WTC11 (cell line): ENCODE results near the gene TTC8.

Experiments
- FOXJ3 ChIP-seq: sonication (generic); formaldehyde crosslinking; IDR thresholded peaks from 2 replicates; pipeline ENCODE4 v1.9.0; 2021; ENCODE audit warnings: missing genetic modification reagents, mild to moderate bottlenecking, borderline replicate concordance
- PRRX2 ChIP-seq: fragments of 250-450 bp; sonication (Bioruptor Pico); IDR thresholded peaks from 2 replicates; pipeline ENCODE4 v1.8.0; 2021; ENCODE audit warnings: mild to moderate bottlenecking
- SMAD3 ChIP-seq: sonication (generic); formaldehyde crosslinking; IDR thresholded peaks from 2 replicates; pipeline ENCODE4 v1.8.0; 2022; ENCODE audit warnings: missing genetic modification reagents, mild to moderate bottlenecking, borderline replicate concordance
- TF ChIP-seq, protein P1 (sequence below): fragments of 200-600 bp; IDR thresholded peaks from 2 replicates; pipeline ENCODE4 v1.8.0; 2022; ENCODE audit warnings: antibody characterized with exemption
- TF ChIP-seq, protein P2 (sequence below): sonication (generic); formaldehyde crosslinking; IDR thresholded peaks from 2 replicates; pipeline ENCODE4 v1.8.1; 2023; ENCODE audit warnings: mild to moderate bottlenecking, missing genetic modification reagents, moderate library complexity
- TF ChIP-seq, protein P3 (sequence below): sonication (generic); formaldehyde crosslinking; IDR thresholded peaks from 2 replicates; pipeline ENCODE4 v1.8.1; 2022; ENCODE audit warnings: low read depth, mild to moderate bottlenecking, moderate library complexity, missing genetic modification reagents, borderline replicate concordance

DNA sequence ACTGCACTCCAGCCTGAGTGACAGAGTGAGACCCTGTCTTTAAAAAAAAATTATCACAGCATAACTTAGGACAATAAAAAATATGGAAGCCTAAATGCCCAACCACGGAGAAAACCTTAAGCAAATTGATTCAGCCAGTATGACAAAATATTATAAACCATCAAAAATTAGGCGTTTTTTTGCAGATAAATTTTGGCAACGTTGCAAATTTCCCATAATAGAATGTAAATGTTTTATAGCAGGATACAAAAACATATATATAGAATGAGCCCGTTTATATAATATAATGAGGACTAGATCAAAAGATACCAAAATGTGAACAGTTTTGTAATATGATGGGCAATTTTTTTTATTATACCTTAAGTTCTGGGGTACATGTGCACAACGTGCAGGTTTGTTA, 24.9 kb upstream of the TTC8 start:
- TF ChIP-seq, protein P1, sequence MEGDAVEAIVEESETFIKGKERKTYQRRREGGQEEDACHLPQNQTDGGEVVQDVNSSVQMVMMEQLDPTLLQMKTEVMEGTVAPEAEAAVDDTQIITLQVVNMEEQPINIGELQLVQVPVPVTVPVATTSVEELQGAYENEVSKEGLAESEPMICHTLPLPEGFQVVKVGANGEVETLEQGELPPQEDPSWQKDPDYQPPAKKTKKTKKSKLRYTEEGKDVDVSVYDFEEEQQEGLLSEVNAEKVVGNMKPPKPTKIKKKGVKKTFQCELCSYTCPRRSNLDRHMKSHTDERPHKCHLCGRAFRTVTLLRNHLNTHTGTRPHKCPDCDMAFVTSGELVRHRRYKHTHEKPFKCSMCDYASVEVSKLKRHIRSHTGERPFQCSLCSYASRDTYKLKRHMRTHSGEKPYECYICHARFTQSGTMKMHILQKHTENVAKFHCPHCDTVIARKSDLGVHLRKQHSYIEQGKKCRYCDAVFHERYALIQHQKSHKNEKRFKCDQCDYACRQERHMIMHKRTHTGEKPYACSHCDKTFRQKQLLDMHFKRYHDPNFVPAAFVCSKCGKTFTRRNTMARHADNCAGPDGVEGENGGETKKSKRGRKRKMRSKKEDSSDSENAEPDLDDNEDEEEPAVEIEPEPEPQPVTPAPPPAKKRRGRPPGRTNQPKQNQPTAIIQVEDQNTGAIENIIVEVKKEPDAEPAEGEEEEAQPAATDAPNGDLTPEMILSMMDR = no peak
- TF ChIP-seq PRRX2 (no peak), FOXJ3 (no peak), SMAD3 (CRISPR knock-in tag) (no peak)
- TF ChIP-seq, protein P2, sequence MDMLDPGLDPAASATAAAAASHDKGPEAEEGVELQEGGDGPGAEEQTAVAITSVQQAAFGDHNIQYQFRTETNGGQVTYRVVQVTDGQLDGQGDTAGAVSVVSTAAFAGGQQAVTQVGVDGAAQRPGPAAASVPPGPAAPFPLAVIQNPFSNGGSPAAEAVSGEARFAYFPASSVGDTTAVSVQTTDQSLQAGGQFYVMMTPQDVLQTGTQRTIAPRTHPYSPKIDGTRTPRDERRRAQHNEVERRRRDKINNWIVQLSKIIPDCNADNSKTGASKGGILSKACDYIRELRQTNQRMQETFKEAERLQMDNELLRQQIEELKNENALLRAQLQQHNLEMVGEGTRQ (CRISPR knock-in tag) = no peak
- TF ChIP-seq, protein P3, sequence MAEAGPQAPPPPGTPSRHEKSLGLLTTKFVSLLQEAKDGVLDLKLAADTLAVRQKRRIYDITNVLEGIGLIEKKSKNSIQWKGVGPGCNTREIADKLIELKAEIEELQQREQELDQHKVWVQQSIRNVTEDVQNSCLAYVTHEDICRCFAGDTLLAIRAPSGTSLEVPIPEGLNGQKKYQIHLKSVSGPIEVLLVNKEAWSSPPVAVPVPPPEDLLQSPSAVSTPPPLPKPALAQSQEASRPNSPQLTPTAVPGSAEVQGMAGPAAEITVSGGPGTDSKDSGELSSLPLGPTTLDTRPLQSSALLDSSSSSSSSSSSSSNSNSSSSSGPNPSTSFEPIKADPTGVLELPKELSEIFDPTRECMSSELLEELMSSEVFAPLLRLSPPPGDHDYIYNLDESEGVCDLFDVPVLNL (CRISPR knock-in tag) = no peak
